Astrocyte of the spinal cord (primary cell): ENCODE data around the gene CLBA1.

Experiments
- DNase-seq: peaks from one replicate; pipeline ENCODE4 v3.0.0; 2011; ENCODE audit warnings: low read depth, low spot score
- H3K4me3 ChIP-seq: 2 replicates; pipeline ENCODE4 v1.5.1; 2011; ENCODE audit warnings: low read depth, mild to moderate bottlenecking, low read length, moderate library complexity
- CTCF ChIP-seq: IDR thresholded peaks from 2 replicates; pipeline ENCODE4 v1.5.1; 2012; ENCODE audit warnings: low read depth, mild to moderate bottlenecking, low read length, inconsistent platforms
- in situ Hi-C: cut with HindIII; loops from 2 replicates; pipeline ENCODE4 v1.10.0; 2017; ENCODE audit warnings: low sequenced_read_pairs

Gene CLBA1

DNA sequence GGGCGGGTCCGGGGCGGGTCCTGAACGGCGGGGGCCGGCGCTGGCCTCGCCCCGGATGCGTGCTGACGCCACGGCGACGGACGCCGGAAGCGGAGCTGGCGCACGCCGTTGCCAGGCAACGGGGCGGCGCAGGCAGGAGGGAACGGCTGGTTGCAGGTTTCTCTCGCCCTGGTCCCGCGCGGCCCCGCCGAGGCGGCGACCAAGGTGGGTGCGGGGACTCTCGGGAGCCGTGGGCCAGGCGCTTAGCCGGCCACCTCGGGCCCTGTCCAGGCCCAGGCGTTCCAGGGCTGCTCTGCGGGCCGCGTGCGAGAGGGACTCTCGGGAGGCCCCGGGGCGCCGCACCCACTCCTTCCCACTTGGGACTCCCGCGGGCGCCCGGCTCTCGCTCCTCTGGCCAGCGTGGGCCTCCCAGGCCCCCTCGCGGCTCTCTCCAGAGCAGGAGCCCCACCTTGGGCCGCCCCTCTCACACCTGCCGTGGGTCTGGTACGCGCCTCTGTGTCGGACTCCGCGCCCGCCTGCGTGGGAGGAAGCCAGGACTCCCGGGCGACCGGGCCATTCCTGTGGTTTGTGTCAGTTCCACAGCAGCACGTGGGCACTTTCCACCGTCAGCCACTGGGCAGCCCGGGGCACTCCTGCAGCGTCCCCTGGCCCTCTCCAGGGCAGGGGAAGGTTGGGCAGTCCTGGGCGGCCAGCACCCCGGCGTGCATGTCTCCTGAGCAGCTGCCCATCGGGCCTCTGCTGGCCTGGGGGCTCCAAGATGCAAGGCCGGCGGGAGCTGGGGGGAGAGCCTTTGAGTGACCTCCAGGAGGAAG, at the start of gene CLBA1:
Gene CLBA1 (plus strand): TSS at position 114 of the 812 bp plus-strand sequence. CDS start 644 bp downstream, at position 758.
- H3K4me3 ChIP-seq: peak within 1 kb of the TSS; percentile 64
- no peak for TF ChIP-seq CTCF
- in situ Hi-C loops: no loop called here
- DNase-seq: peak; percentile 90

- in situ Hi-C loops: no loop called here
- TF ChIP-seq CTCF: no peak
- no peak for DNase-seq
- H3K4me3 ChIP-seq: no peak overlapping the region
These were observed 49.6 kb upstream of the CLBA1 start for GRCh38 chr14:104935955-104936354.

- TF ChIP-seq CTCF: no peak
- H3K4me3 ChIP-seq: no peak overlapping the region
- DNase-seq: no peak
- in situ Hi-C loops: no loop called here
These were observed 49.0 kb upstream of the CLBA1 start for GRCh38 chr14:104936361-104937155.

- no peak overlapping the region for H3K4me3 ChIP-seq
These were observed 48.4 kb upstream of the CLBA1 start for GRCh38 chr14:104937161-104937560.

DNA sequence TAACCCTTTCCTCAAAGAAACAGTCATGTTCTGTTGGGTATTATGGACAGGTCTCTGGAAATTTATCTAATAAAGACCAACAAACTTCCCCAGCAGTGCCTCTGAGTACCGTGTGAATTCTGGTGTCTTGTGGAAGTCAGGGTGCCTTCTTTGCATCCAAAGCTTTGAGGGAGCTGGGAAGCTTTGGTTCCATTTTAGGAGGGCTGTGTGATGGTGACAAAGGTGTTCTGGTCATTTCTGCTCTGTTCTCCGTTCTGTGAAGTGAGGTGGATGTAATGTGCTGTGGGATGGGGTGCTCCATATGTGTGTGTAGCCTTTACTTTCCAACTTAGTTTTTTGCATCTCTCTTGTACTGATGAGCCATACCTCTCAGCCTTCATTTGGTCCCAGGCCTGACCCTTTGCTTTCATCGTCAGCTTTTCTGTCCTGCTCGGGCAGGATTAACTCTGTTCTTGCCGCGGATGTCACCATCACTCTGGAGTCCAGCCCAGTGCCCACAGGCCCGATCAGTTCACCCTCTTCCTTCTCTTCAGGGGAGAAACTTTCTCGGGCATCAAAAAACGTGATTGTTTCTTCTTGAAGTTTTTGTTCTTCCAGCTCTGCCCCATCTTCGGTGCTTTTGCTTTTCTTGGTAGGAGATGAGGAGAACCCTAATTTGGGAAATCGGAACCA, 47.8 kb upstream of the CLBA1 start:
- no peak for DNase-seq
- in situ Hi-C loops: no loop called here
- no peak overlapping the region for H3K4me3 ChIP-seq
- TF ChIP-seq CTCF: no peak

More at GRCh38 chr14:104937161-104937560, 48.4 kb upstream of the CLBA1 start:
- TF ChIP-seq CTCF: no peak
- DNase-seq: no peak
- in situ Hi-C loops: no loop called here

GRCh38 chr14:104938436-104938835, 47.2 kb upstream of the CLBA1 start:
- no peak for TF ChIP-seq CTCF
- DNase-seq: no peak
- no peak overlapping the region for H3K4me3 ChIP-seq
- in situ Hi-C loops: no loop called here
